Osteoblast (primary cell): ENCODE data around the gene SLC11A1. TPM values are rescaled to one million over a fixed set of nuclear protein-coding genes. Genes with fewer than 3 reads are reported as not detected.

Experiments
- DNase-seq: peaks from one replicate; pipeline ENCODE4 v3.0.0; 2011; ENCODE audit warnings: low spot score, mixed read lengths; ENCODE audit not compliant: insufficient read length; ENCODE audit errors: missing footprints
- H2AFZ ChIP-seq: 2 replicates; pipeline ENCODE4 v1.6.0; 2011; ENCODE audit warnings: mild to moderate bottlenecking, low read length
- H3K27ac ChIP-seq: 2 replicates; pipeline ENCODE4 v1.5.1; 2011; ENCODE audit warnings: mild to moderate bottlenecking, low read depth, low read length, moderate library complexity
- H3K27me3 ChIP-seq: 2 replicates; pipeline ENCODE4 v1.6.0; 2012; ENCODE audit warnings: mild to moderate bottlenecking, control low read depth, inconsistent platforms, low read length, moderate library complexity; ENCODE audit not compliant: insufficient read depth
- H3K36me3 ChIP-seq: 2 replicates; pipeline ENCODE4 v1.5.1; 2011; ENCODE audit warnings: mild to moderate bottlenecking, low read length, control low read depth, moderate library complexity; ENCODE audit not compliant: insufficient read depth
- H3K4me1 ChIP-seq: 2 replicates; pipeline ENCODE4 v1.5.1; 2011; ENCODE audit warnings: mild to moderate bottlenecking, low read length, control low read depth, moderate library complexity; ENCODE audit not compliant: insufficient read depth
- H3K4me2 ChIP-seq: 2 replicates; pipeline ENCODE4 v1.6.0; 2011; ENCODE audit warnings: mild to moderate bottlenecking, low read length; ENCODE audit not compliant: insufficient read depth
- H3K4me3 ChIP-seq: fragments of 200-600 bp; sonication (generic); 3 replicates; pipeline ENCODE4 v1.5.1; 2012; ENCODE audit warnings: mild to moderate bottlenecking, low read length, inconsistent platforms; ENCODE audit not compliant: insufficient read depth
- H3K79me2 ChIP-seq: 2 replicates; pipeline ENCODE4 v1.6.0; 2012; ENCODE audit warnings: mild to moderate bottlenecking, low read length, control low read depth, inconsistent platforms; ENCODE audit not compliant: insufficient read depth
- H3K9me3 ChIP-seq: 2 replicates; pipeline ENCODE4 v1.5.1; 2011; ENCODE audit warnings: low read depth, low read length, control low read depth
- H4K20me1 ChIP-seq: 2 replicates; pipeline ENCODE4 v1.6.0; 2012; ENCODE audit warnings: mild to moderate bottlenecking, low read length, control low read depth; ENCODE audit not compliant: insufficient read depth
- total RNA-seq: library from RNA; depleted of rRNA; stranded (reverse); fragments of >200 nt; gene quantifications from 2 replicates; pipeline ENCODE4 v1.2.3, GENCODE V29; 2012
- TF ChIP-seq, protein P1 (sequence below): IDR thresholded peaks from 2 replicates; pipeline ENCODE4 v1.5.1; 2011; ENCODE audit warnings: mild to moderate bottlenecking, low read depth, low read length, moderate library complexity; ENCODE audit errors: extremely low read depth

SLC11A1 gene
- total RNA-seq, 1 donor, result 0.36 TPM

- H2AFZ ChIP-seq, result peak overlapping the region; percentile 59
- no peaks in the 10 kb centered on the region for H3K27me3 ChIP-seq
- H3K9me3 ChIP-seq, result no peaks in the 10 kb centered on the region
- peak overlapping the region; percentile 37 for H3K27ac ChIP-seq
- peaks cover 28% of the 10 kb centered on the region for H3K79me2 ChIP-seq
- peaks cover 13% of the 10 kb centered on the region for H4K20me1 ChIP-seq
- peaks cover 19% of the 10 kb centered on the region for H3K4me1 ChIP-seq
- peak overlapping the region; percentile 88 for H3K4me2 ChIP-seq
- peak; percentile 95 for DNase-seq
- peaks cover 10% of the 10 kb centered on the region for H3K36me3 ChIP-seq
- peak overlapping the region; percentile 80 for H3K4me3 ChIP-seq
- TF ChIP-seq, protein P1, sequence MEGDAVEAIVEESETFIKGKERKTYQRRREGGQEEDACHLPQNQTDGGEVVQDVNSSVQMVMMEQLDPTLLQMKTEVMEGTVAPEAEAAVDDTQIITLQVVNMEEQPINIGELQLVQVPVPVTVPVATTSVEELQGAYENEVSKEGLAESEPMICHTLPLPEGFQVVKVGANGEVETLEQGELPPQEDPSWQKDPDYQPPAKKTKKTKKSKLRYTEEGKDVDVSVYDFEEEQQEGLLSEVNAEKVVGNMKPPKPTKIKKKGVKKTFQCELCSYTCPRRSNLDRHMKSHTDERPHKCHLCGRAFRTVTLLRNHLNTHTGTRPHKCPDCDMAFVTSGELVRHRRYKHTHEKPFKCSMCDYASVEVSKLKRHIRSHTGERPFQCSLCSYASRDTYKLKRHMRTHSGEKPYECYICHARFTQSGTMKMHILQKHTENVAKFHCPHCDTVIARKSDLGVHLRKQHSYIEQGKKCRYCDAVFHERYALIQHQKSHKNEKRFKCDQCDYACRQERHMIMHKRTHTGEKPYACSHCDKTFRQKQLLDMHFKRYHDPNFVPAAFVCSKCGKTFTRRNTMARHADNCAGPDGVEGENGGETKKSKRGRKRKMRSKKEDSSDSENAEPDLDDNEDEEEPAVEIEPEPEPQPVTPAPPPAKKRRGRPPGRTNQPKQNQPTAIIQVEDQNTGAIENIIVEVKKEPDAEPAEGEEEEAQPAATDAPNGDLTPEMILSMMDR, result no peak
Observed at GRCh38 chr2:218397820-218398436, 15.9 kb downstream of the SLC11A1 start.

DNA sequence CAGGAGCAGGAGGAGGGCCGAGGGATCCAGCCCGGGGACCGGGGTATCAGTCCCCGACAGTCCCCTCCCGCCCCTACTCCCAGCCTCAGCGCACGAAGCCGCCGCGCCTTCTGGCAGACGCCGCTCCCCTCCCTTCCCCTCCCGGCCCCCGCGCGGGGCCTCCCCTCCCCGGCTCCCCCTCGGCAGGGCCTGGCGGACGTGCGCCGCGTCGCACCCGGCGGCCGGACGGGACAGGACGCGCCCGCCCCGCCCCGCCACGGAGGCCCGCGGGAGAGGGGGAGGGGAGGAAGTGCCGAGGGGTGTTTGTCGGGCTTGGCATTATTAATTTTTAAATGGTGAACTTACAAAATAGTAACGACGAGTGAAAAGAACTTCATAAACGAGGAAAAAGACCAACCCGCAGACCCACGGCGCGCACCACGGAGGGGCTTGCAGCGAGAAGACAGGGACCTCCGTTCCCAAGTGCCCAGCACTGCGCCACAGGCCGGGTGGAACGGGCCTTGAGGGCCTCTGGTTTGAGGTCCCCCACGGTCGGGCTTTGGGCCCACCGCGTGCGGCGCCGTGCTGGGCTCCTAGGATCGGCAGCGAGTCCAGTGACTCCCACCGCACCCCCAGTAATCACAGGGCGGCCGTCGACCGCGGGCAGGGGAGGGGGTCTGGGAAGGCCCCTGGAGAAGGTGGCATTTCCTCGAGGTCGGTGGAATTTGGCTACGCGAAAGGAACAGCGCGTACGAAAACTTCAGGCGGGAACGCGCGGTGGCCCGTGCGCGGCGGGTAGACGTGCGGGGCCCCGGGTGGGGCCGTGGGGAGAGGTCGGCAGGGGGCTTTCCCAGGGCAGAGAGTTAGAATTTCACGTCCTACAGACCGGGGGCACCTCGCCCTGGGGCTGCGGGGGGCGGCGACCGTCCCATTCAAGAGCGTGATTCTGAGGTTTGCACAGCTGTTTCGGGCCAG, 16.6 kb downstream of the SLC11A1 start:
- H4K20me1 ChIP-seq, result peaks cover 13% of the 10 kb centered on the region
- DNase-seq, result peak; percentile 97
- peaks cover 18% of the 10 kb centered on the region for H3K36me3 ChIP-seq
- H3K4me3 ChIP-seq, result peak overlapping the region; percentile 80
- H3K27ac ChIP-seq, result peak overlapping the region; percentile 39
- TF ChIP-seq, protein P1, result no peak
- peak overlapping the region; percentile 62 for H2AFZ ChIP-seq
- H3K4me1 ChIP-seq, result peaks cover 19% of the 10 kb centered on the region
- peak overlapping the region; percentile 88 for H3K4me2 ChIP-seq
- no peaks in the 10 kb centered on the region for H3K27me3 ChIP-seq
- H3K79me2 ChIP-seq, result peaks cover 33% of the 10 kb centered on the region
- H3K9me3 ChIP-seq, result no peaks in the 10 kb centered on the region

DNA sequence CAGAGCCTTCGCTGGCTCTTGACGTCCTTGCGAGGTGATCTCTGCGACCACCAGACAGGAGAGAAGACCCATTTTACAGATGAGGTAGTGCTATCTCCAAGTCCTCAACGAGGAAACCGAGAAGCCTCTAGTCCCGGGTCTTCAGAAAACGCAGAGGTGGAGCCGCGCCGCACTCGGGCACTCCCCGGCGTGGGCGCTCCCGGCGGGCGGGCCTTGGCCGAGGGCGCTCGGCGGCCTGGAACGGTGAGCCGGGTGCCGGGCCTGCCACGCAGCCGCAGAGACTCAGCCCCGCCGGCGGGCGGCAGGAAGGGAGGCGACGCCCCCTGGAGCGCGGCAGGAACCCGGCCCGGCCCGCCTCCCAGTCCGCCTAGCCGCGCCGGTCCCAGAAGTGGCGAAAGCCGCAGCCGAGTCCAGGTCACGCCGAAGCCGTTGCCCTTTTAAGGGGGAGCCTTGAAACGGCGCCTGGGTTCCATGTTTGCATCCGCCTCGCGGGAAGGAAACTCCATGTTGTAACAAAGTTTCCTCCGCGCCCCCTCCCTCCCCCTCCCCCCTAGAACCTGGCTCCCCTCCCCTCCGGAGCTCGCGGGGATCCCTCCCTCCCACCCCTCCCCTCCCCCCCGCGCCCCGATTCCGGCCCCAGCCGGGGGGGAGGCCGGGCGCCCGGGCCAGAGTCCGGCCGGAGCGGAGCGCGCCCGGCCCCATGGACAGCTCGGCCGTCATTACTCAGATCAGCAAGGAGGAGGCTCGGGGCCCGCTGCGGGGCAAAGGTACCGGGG, 17.5 kb downstream of the SLC11A1 start, which contains the start of gene CTDSP1:
TSS of gene CTDSP1 (plus strand) at position 478 of the 776 bp plus-strand sequence. CDS start at position 701, 223 bp downstream.
- Histone ChIP-seq H3K27me3 (no peaks in the 10 kb centered on the region), H3K36me3 (peaks cover 24% of the 10 kb centered on the region), H3K4me3 (peak within 1 kb of the TSS; percentile 82), H3K4me1 (peaks cover 19% of the 10 kb centered on the region), H3K9me3 (no peaks in the 10 kb centered on the region), H3K79me2 (peaks cover 33% of the 10 kb centered on the region), H3K27ac (peak within 1 kb of the TSS; percentile 39), H4K20me1 (peaks cover 13% of the 10 kb centered on the region), H2AFZ (peak within 1 kb of the TSS; percentile 62), H3K4me2 (peak within 1 kb of the TSS; percentile 84)
- TF ChIP-seq, protein P1, result no peak
- DNase-seq, result peak; percentile 100
